HG03378 (cell line): ENCODE measurements around the gene TUB.

Source experiments
- ATAC-seq: cut with Tn5 transposase; IDR thresholded peaks from one replicate; pipeline ENCODE4 v1.9.1; 2021; ENCODE audit warnings: mild to moderate bottlenecking, moderate library complexity; ENCODE audit not compliant: unreplicated experiment

Gene TUB, protein sequence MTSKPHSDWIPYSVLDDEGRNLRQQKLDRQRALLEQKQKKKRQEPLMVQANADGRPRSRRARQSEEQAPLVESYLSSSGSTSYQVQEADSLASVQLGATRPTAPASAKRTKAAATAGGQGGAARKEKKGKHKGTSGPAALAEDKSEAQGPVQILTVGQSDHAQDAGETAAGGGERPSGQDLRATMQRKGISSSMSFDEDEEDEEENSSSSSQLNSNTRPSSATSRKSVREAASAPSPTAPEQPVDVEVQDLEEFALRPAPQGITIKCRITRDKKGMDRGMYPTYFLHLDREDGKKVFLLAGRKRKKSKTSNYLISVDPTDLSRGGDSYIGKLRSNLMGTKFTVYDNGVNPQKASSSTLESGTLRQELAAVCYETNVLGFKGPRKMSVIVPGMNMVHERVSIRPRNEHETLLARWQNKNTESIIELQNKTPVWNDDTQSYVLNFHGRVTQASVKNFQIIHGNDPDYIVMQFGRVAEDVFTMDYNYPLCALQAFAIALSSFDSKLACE

DNA sequence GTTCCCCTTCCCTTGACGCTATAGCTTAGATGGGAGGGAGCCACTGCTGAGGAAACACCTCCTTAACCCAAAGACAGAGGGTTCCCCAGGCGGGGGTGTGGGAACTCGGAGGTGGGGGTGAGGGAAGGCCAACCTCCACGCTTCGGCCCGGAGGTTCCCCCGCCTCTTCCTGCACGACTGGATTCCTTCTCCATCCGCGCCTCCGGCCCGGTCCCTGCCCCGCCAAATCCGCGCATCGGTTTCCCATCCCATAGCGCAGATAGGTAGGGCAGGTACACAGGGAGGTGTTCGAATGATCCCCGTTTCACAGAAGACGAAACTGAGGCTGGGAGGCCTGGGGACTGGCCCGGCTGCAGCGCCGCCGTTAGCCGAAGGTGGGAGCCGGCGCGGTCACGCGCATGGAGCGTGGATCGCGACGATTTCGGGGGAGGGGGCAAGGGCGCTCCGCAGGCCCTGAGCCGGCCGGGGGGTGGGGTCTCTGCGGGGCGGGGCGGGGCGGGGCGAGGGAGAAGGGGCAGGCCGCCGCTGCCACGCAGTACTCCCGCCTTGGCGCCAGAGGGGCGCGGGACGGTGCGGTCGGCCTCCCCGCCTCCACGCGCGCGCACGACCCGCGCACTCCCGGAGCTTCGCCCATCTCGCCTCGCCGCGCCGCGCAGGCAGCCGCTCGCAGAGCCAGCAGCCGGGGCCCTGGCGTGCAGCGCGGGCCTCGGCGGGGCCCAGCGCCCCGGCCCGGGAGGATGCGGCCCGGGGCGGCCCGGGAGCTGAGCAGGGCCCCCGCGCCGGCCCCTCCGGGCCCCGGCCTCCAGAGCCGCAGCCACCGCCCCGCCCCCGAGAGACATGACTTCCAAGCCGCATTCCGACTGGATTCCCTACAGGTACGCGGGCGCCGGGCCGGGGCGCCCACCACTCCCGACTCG is at the start of gene TUB:
TSS of gene TUB (plus strand) at position 538 of the 917 bp plus-strand sequence. CDS start at position 838, 300 bp downstream.
- ATAC-seq: no peak

DNA sequence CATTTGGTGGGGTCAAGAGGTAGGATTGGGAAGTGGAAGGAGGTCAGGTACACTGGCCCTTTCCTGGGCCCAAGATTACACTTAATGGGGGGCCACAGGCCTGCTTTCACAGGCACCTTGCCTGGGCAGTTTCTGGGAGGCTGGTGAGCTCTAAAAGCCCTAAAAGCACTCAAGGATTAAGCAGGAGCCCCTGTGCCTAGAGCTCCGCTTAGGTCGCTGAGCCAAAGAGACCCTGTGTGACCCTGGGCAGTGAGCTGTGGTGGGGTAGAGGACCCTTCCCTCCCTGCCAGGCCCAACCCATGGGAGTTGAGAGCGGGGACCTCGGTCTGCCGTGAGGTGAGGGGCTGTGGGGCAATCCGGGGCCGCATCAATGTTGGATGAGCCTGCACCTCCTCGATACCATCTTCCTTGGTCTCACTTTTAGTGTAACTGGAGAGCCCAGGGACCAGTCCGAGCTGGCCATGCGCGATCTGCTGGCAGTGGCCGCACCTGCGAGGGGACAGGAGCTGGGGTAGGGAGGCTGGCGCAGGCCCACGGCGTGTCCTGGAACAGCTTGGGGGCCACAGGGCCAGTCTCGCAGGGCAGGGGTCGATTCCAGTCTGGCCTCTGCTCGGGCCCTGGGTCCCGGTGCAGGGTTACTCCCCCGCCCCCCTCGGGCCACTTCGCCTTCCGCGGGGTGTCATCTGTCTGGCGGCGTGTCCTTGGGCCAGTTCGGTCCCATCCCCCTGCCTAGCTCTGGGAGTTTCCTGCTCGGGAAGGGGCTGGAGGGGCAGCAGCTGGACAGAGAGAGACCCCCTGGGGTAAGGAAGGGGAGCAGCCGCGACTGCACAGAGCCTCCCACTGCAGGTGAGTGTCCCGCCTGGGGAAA is 49.5 kb upstream of the TUB start:
- no peak for ATAC-seq

DNA sequence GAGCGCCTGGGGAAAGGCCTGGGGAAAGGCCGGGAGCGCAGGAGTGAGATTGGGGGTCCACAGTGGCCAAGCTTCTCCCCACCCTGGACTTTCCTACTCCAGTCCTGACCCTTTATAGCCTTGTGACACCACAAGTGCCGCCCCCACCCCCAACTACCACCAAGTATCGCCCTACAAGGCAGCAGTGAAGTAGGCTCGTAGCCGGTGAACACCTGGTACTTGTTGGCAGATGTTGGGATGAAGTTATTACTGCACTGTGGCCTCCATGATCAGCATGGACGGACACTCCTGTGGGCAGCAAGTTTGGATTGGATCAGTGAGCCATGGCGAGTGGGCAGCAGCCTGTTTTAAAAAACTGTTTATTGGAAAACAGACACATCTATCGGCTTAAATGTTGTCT is 48.9 kb upstream of the TUB start:
- no peak for ATAC-seq

DNA sequence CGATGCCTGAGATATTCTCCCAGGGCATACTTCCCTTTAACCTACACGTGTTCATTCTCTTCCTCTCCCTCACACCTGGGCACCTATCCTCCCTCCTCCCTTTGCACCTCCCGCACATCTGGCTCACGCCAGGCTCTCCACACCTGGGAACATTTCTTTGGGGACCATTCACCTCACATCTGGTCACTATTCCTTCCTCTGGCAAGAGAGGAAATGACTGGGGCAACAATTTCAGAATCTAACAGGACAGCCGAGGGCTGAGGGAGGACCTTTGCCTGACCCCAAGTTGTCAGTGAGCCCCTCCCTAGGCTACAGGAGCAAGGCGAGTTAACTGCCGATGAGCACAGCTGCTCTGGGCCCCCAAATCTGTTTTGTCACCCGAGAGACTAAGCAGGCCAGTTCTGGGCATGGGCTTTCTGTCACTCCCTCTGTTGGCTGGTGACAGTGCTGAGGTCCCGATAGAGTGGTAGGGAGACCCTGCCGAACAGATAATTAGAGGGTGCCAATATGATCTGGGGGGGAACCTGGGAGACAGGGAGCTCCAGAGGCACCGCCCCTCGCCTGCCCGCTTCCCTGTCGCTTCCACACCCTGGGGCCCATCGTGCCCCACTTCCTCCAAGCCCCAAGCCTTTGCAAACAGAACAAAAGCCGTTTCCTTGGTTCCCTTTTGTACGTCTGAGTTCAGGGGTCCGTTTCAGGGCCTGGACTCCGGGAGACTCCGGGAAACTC is 48.3 kb upstream of the TUB start:
- ATAC-seq: no peak

DNA sequence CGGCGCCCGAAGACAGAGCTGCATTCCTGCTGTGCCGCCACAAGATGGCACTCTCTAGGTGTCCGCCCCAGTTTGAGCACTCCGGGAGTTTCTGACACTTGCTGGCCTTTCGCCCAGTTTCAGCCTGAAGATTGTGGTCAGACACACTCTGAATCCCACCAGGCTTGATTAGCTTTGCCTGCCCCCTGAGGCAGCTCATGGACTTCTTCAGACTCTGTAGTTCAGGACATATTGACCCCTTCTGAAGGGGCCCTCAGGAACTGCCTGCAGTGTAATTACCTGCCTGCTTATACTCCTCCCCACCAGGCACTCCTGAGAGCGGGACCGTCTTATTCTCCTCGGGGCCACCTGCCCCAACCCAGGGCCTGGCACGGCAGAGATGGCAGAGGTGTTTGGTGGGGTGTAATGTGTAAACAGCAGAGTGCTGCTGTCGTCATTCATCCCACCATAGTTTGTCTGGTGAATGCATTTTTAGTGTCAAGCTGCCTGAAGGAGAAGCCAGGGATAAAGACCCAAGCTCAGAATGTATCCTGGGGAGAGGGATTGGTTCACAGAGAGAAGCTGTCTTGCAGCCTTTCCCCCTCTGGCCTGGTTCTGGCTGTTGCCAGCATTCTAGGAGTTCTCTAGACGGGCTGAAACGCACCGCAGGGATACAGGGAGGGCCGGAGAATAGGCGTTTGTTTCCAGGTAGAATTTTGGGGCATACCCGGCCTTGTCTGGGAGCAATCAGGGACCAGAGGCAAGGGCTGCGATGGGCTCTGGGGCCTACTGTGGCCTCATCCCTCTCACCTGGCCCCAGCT is 47.5 kb upstream of the TUB start:
- peak; percentile 72 for ATAC-seq

DNA sequence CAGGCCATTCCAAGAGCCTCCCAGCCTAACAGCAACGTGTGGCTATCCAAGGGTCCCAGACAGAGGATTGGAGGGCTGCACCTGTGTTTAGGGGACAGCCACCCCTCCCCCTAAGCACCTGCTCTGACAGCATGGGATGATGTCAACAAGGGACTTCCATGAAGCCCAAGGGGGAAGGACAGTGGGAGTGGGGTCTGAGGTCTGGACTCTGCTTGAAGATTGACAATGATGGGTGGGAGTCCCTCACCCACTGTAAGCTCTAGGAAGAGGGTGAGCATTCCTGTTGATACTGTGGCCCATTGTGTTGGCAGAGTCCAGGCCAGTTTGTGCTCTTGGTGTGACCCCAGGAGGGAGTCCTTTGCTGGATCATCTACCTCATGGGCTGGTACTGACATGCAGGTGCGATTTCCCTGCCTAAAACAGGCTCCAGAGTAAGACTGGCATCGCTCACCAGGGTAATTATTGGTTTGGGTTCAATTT is 46.9 kb upstream of the TUB start:
- no peak for ATAC-seq

DNA sequence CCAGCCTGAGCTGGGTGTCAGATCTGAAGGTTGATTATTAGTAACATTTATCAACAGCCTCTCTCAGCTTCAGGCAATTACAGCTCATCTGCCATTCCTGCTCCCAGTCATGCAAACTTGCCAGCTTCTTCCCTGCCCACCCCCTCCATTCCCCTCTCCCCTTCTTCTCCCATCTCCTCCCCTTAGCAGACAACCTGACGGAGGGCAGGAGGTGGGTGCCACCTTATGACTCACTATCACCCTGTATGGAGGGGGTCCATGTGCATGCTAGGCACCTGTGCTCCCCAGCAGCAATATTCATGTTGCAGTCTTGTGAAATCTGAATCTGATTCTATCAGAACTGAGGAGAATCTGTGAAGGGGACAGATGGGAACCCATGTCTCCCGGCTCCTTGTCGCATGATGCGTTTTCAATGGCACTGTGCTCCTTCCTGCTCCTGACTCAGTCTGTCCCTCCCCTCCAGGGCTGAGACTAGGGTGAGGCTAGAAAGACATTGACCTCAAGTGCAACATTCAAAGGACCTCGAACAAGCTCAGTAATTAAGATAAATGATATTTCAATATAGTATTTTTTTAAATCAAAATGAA is 46.3 kb upstream of the TUB start:
- no peak for ATAC-seq

DNA sequence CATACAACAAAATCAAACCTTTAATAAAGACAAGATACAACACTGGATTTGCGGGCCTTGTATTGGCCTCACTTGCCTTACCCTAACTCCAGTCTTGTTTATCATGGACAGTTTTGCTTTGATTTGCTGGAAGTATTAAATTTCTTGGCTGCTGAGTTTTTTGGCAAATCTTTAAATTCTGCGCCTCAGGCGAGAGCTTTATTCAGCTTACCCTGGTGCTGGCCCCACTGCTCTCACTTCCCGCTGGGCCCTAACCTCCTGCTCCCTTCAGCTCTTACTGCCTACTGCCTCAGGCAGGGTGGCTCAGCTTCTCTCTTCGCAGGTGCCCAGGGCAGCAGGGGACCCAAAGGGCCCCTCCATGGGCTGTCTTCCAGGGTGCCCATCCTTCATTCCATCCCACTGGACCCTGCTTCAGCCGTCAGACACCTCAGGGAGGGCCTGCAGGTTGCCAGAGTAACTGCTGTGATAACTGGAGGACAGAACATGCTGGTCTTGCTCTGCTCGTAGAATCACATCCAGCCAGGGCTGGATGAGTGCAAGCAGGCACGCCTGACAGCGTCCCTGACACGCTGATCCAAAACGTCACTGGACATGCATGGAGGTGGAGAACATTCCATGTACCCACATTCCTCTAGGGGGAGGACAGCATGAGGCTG is 45.7 kb upstream of the TUB start:
- no peak for ATAC-seq

DNA sequence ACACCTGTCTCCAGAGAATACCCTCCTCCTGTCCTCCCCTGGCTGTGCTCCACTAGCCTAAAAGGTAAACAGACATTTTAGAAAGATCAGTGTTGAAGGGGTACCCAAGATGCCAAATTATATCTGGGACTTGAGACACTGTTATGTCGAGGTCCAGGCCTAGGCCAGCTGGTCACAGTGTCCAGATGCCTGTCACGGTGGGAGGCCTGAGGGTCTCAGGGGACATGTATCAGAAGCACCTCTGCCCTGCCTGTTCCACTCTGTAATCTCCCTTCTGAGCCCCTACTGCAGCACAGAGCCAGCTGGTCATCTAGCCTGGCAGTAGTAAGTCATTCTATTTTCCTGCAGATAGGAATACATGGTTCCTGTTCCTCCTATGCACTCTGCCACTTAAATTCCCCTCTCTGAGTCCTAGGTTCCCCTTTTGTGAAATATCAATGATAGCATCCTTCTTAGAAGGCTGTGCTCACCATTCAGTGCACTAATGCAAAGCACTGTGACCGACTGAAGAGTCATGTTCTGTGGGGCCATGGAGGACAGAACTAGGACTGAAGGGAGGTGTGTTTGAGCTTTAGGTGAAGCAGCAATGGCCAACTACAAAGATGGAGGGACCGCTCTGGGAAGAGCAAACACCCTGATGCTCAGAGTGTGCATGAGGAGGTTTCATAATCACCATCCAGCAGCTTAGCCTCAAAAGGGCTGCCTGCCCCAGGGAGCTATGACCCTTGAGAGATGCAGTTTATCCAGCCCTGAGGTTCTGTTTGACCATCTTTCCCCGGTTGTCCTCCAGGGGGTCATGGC is 44.8 kb upstream of the TUB start:
- ATAC-seq: no peak

DNA sequence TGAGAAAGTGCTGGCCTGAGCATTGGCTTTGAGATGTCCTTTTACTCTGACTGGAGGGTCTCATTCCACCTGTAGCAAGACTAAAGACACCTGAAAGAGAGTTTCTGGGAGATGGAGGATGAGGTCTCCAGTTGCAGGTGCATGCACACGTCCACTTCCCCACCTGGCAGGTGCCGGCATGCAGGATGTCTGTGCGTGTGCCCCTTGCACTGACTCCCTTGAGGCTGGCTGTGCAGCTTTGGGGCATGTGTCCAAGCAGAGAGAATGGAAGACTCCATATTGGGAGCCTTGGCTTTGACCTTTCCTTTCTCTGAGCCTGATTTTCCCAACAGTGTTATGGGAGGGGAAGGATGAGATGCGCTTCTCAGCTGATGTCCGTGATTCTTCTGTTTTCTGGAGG is 44.0 kb upstream of the TUB start:
- no peak for ATAC-seq

DNA sequence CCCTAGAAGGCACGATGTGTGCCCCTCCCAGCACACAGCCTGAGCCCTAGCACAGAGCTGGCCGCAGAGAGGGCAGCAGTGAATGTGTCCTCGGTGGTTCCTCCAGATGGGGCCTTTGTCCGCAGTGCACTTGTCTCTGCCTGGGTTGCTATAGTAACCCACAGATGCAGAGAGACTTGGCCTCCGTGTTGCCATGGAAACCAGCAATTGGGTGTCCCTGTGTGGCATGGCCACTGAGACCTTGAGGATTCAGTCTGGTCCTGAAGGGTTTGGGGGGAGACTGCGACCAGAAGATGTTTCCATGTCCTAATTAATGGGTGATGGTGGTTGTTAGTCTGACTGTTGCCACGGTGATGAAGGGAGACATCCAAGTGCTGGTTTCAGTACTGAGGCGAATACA is 42.6 kb upstream of the TUB start:
- no peak for ATAC-seq

DNA sequence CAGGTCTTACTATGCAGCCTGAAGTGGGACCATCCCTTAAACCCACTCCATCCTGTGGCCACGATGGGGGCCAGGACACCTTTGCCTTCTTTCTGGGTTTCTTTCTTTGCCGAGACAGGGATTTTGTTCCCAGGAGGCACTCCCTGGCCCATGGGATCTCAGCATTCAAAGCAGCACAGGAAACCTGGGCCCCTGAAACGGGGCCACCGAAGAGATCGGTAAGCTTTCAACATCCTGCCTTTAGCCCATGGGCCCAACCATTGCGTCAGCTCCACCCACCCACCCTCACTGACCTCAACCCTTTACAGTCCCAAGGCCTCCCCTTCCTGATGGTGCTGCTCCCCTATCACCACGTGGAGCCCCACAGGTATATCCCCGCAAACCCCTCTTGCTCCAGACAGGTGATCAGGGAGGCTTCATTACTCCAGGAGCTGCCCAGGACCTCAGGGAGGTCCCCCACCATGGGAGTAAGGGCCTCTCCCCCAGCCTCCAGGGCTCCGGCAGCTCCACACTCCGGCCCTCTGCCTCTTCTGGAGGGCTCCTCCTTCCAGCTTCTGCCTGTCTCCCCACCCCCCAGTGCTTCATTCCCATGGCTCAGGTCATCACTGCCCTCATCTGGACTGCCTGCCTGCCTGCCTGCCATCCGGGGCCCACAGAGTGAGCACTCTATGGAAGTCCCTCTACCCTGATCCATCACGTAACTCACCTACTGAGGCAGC is 42.0 kb upstream of the TUB start:
- no peak for ATAC-seq

DNA sequence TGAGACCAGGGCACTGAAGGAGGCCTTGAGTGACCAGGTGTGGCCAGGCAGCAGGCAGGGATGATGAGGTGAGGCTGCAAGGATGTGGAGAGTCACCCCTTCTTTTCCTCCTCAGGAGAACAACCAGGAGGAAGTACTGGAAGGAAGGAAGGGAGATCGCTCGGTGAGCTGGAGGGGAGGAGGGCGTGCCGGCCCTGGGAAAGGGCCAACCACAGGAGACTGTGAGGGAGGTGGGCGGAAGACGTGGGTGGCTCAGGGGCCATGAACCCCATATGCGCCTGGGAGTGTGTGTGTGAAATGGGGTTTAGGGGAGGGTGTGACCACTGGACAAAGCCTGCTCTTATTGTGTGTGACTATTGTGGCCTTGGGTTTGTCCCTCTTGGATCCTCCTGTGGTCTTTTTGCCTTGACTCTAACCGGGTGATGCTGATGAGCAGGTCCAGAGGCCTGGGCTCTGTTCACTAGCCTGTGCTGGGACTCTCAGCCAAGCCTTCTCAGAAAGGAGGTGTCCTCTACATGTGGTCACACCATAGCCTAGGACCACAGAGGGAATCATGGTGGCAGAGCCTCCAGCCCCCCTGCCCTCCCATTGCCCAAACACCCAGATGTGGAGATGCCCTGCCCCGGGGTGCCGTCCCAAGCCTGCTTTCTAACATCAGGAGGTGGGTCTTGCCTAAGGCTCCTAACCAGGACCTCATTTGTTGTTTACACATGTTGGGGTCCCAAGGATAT is 41.3 kb upstream of the TUB start:
- ATAC-seq: no peak

DNA sequence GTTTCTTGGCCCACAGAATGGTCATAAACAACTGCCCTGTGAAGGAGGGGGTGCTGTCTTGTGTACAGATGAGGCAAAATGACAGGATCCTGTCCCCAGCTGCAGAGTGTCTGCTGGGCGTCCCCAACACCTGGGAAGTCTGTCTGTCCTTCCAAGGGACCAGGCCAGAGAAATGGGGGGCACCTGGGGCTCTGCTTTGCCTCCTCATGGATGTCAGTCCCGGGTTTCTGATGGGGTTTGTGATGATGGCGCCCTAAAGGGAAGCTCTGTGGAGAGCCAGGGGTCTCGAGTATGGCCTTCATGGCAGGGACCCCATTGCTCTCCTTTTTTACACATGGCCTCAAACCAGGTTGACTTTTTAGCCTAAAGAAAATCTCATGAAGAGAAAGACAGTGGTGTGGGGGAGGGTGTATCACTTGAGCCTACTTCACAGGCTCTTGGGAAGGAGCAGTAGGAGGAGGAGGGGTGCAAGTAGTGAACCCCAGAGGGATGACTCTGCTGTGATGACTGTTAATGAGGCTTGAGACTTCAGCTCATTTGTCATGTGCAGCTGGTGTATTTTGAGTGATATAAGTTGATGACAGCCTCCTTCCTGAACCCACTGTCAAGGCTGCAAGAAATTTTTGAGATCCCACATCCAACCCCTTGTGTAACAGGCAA is 40.6 kb upstream of the TUB start:
- no peak for ATAC-seq

DNA sequence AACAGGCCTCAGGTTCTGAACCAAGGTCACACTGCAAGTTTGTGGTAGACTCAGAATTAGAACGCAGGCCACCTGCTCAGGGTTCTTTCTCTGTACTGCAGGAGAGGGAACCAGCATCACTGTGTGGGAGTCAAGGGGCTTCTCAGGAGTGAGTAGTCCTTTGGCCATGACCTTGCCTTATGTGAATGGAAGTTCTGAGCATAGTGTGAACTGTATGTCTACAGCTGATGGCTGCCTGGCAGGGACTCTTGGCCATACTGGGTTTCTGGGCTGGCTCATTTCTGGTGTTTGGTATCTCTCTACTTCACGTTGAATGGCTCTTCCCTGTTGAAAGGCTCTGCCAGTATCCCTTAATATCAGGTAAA is 40.1 kb upstream of the TUB start:
- ATAC-seq: no peak

DNA sequence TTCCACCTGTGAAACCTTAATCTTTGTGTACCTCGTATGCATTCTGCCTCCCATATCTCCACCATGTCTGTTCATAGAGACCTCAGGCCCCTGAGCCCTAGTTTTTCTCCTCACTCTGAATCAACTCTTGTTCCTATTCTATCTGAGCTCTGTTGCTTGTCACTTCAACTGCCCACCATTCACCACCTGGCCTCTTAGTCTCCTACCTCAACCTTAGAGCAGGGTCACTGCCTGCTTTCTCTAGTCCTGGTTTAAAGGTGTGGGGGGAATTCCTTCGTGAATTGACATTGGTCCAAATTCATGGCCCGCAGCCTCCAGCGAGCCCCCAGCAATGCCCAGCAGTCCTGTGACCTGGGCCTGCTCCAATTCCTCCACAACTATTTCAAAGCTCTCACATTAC is 39.4 kb upstream of the TUB start:
- ATAC-seq: no peak
